Mammary epithelial cell (primary cell): Measurements from ENCODE around the gene IFI35.

Experiments used
- EZH2 ChIP-seq: IDR thresholded peaks from 2 replicates; pipeline ENCODE4 v1.6.1; 2012; ENCODE audit warnings: low read length, inconsistent platforms, borderline replicate concordance
- TF ChIP-seq, protein P1 (sequence below), 2 donors: IDR thresholded peaks in 1 of 2; conservative IDR thresholded peaks in 1 of 2; 2 replicates each; pipeline ENCODE4 v1.5.1; 2011 to 2012; ENCODE audit warnings: inconsistent platforms in 2 of 2, low read length in 2 of 2, mild to moderate bottlenecking in 2 of 2, control low read depth in 1 of 2, low read depth in 1 of 2; ENCODE audit not compliant: insufficient read depth in 1 of 2; ENCODE audit errors: extremely low read depth in 1 of 2

DNA sequence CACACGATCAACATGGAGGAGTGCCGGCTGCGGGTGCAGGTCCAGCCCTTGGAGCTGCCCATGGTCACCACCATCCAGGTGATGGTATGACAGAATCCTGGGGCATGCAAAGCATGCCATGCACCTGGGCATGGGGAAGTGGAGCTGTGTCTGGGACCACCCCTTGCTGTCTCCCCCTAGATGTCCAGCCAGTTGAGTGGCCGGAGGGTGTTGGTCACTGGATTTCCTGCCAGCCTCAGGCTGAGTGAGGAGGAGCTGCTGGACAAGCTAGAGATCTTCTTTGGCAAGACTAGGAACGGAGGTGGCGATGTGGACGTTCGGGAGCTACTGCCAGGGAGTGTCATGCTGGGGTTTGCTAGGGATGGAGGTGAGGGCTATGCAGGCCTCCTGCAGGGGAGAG lies 6.7 kb downstream of the IFI35 start:
- TF ChIP-seq, protein P1, sequence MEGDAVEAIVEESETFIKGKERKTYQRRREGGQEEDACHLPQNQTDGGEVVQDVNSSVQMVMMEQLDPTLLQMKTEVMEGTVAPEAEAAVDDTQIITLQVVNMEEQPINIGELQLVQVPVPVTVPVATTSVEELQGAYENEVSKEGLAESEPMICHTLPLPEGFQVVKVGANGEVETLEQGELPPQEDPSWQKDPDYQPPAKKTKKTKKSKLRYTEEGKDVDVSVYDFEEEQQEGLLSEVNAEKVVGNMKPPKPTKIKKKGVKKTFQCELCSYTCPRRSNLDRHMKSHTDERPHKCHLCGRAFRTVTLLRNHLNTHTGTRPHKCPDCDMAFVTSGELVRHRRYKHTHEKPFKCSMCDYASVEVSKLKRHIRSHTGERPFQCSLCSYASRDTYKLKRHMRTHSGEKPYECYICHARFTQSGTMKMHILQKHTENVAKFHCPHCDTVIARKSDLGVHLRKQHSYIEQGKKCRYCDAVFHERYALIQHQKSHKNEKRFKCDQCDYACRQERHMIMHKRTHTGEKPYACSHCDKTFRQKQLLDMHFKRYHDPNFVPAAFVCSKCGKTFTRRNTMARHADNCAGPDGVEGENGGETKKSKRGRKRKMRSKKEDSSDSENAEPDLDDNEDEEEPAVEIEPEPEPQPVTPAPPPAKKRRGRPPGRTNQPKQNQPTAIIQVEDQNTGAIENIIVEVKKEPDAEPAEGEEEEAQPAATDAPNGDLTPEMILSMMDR (conservative IDR thresholded peaks at IDR 0.05 in 1 of 2, IDR thresholded peaks at IDR 0.05 in 1 of 2; ENCODE audit: extremely low read depth in 1 of 2, insufficient read depth in 1 of 2, low read depth in 1 of 2, low read length in 2 of 2), result no peak
- no peak for TF ChIP-seq EZH2
